Measurements from ENCODE around the gene RAB14.
"Not testable (repeated sequence)": the region's sequence is repeated elsewhere in the genome, so short reads cannot be mapped to it uniquely, and the experiment has no call there.

Gene RAB14

GRCh38 chr9:121191235-121191634 is 10.4 kb downstream of the RAB14 start:
- DNase-seq (ENCODE audit: low read depth in 2 of 2): no peak

GRCh38 chr9:121189660-121190059 is 12.0 kb downstream of the RAB14 start:
- DNase-seq (ENCODE audit: low read depth in 2 of 2): no peak

GRCh38 chr9:121189006-121189405 is 12.7 kb downstream of the RAB14 start:
- DNase-seq (ENCODE audit: low read depth in 2 of 2): no peak

- no peak for DNase-seq (ENCODE audit: low read depth in 2 of 2)
Observed at GRCh38 chr9:121187636-121188305, 13.9 kb downstream of the RAB14 start.

GRCh38 chr9:121185774-121186403 is 15.8 kb downstream of the RAB14 start:
- DNase-seq (ENCODE audit: low read depth in 2 of 2): no peak

GRCh38 chr9:121185178-121185745 is 16.4 kb downstream of the RAB14 start:
- no peak for DNase-seq (ENCODE audit: low read depth in 2 of 2)

GRCh38 chr9:121184463-121184862 is 17.2 kb downstream of the RAB14 start:
- DNase-seq (ENCODE audit: low read depth in 2 of 2): no peak

- no peak for DNase-seq (ENCODE audit: low read depth in 2 of 2)
Observed at GRCh38 chr9:121183666-121184423, 17.8 kb downstream of the RAB14 start.

GRCh38 chr9:121182989-121183388 is 18.7 kb downstream of the RAB14 start:
- DNase-seq (ENCODE audit: low read depth in 2 of 2): no peak

- no peak for DNase-seq (ENCODE audit: low read depth in 2 of 2)
Observed at GRCh38 chr9:121182101-121182836, 19.4 kb downstream of the RAB14 start.

- no peak for DNase-seq (ENCODE audit: low read depth in 2 of 2)
Observed at GRCh38 chr9:121179930-121180681, 21.6 kb downstream of the RAB14 start.

- DNase-seq (ENCODE audit: low read depth in 2 of 2): not testable (repeated sequence)
Observed at GRCh38 chr9:121179373-121179721, 22.3 kb downstream of the RAB14 start.

- no peak for DNase-seq (ENCODE audit: low read depth in 2 of 2)
Observed at GRCh38 chr9:121178676-121179372, 22.8 kb downstream of the RAB14 start.

- no peak for DNase-seq (ENCODE audit: low read depth in 2 of 2)
Observed at GRCh38 chr9:121173501-121173900, 28.2 kb downstream of the RAB14 start.

GRCh38 chr9:121172726-121173487 is 28.8 kb downstream of the RAB14 start:
- no peak for DNase-seq (ENCODE audit: low read depth in 2 of 2)

GRCh38 chr9:121171236-121171635 is 30.4 kb downstream of the RAB14 start:
- DNase-seq (ENCODE audit: low read depth in 2 of 2): no peak

GRCh38 chr9:121169094-121169601 is 32.5 kb downstream of the RAB14 start:
- DNase-seq (ENCODE audit: low read depth in 2 of 2): no peak

- DNase-seq (ENCODE audit: low read depth in 2 of 2): no peak
Observed at GRCh38 chr9:121168052-121168451, 33.6 kb downstream of the RAB14 start.

GRCh38 chr9:121160025-121160424 is 41.6 kb downstream of the RAB14 start:
- DNase-seq (ENCODE audit: low read depth in 2 of 2): no peak

GRCh38 chr9:121157939-121158338 is 43.7 kb downstream of the RAB14 start:
- DNase-seq (ENCODE audit: low read depth in 2 of 2): no peak
